ENCODE measurements around the gene SIM2. TPM values are rescaled to one million over a fixed set of nuclear protein-coding genes. Genes with fewer than 3 reads are reported as not detected.

Gene SIM2
- total RNA-seq, 1 donor from 2014 or later, result under 0.01 TPM

- no peak for DNase-seq
These were observed 19.1 kb downstream of the SIM2 start for GRCh38 chr21:36717976-36718375.

GRCh38 chr21:36718951-36719501, 20.1 kb downstream of the SIM2 start:
- no peak for DNase-seq

GRCh38 chr21:36719614-36720013, 20.7 kb downstream of the SIM2 start:
- DNase-seq, result no peak

- no peak for DNase-seq
These were observed 22.9 kb downstream of the SIM2 start for GRCh38 chr21:36721817-36722216.

GRCh38 chr21:36722370-36723368, 23.8 kb downstream of the SIM2 start:
- DNase-seq, result no peak

GRCh38 chr21:36723371-36723881, 24.5 kb downstream of the SIM2 start:
- DNase-seq, result no peak

GRCh38 chr21:36724660-36725059, 25.7 kb downstream of the SIM2 start:
- DNase-seq, result no peak

- no peak for DNase-seq
These were observed 27.0 kb downstream of the SIM2 start for GRCh38 chr21:36725793-36726386.

GRCh38 chr21:36727866-36728265, 29.0 kb downstream of the SIM2 start:
- DNase-seq, result no peak

GRCh38 chr21:36728371-36729111, 29.6 kb downstream of the SIM2 start:
- DNase-seq, result no peak

GRCh38 chr21:36729310-36729970, 30.5 kb downstream of the SIM2 start:
- no peak for DNase-seq

GRCh38 chr21:36730291-36731281, 31.7 kb downstream of the SIM2 start:
- no peak for DNase-seq

GRCh38 chr21:36732217-36732616, 33.3 kb downstream of the SIM2 start:
- DNase-seq, result no peak

- no peak for DNase-seq
These were observed 33.8 kb downstream of the SIM2 start for GRCh38 chr21:36732761-36733160.

GRCh38 chr21:36733857-36734256, 34.9 kb downstream of the SIM2 start:
- DNase-seq, result no peak

- DNase-seq, result no peak
These were observed 35.7 kb downstream of the SIM2 start for GRCh38 chr21:36734367-36735200.

GRCh38 chr21:36735201-36735515, 36.2 kb downstream of the SIM2 start:
- no peak for DNase-seq

- DNase-seq, result no peak
These were observed 36.9 kb downstream of the SIM2 start for GRCh38 chr21:36735724-36736320.

- no peak for DNase-seq
These were observed 39.7 kb downstream of the SIM2 start for GRCh38 chr21:36738489-36739126.
